Measurements from ENCODE around the gene VLDLR. TPM values are rescaled to one million over a fixed set of nuclear protein-coding genes. Genes with fewer than 3 reads are reported as not detected.
A peak's percentile ranks its signal among the peaks of the same experiment; 100 is the strongest.
"Not testable (repeated sequence)": the region's sequence is repeated elsewhere in the genome, so short reads cannot be mapped to it uniquely, and the experiment has no call there.

Gene VLDLR
- total RNA-seq, 1 donor from 2014 or later: 16.4 TPM

DNA sequence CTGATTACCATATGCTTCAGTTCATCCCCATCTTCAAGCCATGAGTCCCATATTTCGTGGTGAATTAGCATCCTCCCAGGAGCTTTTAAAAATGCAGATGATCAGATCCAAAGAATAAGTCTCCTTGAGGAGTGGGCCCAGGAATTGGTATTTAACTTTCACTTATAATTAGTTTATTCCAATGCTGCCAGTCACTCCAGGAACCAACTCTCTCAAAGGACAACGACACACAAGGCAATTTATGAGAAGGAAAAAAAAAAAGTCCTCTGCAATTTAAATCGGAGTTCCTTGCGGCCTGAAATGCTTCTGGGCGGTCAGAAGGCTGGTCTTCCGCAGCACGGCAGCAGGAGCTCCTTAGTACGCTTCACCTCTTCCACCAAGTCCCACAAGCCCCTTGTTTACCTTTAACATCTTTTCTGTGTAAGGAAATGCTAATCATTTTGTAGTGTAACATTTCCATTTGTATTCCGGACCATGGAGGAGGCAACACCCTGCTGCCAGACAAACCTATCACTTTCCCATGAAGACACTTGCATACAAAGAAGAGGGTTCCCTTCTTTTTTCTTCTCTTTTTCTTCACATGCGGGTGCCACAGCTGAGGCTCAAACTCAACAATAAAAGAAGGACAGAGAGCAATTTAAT lies 79.4 kb downstream of the VLDLR start:
- H3K9me3 ChIP-seq (ENCODE audit: low read depth): no peaks in the 10 kb centered on the region
- peaks cover 17% of the 10 kb centered on the region for H3K4me1 ChIP-seq
- Mint-ChIP-seq H3K9me3 (no peaks in the 10 kb centered on the region), H3K4me3 (no peak overlapping the region), H3K27ac (peak overlapping the region; percentile 53), H3K4me1 (peaks cover 15% of the 10 kb centered on the region), H3K27me3 (ENCODE audit: insufficient read depth, low read depth) (no peaks in the 10 kb centered on the region), H3K36me3 (no peaks in the 10 kb centered on the region)
- peaks cover 18% of the 10 kb centered on the region for H3F3A ChIP-seq (ENCODE audit: low read depth)
- H3K4me3 ChIP-seq: no peak overlapping the region
- H3K4me2 ChIP-seq: peak overlapping the region; percentile 72
- H3K79me2 ChIP-seq (ENCODE audit: low read depth): no peaks in the 10 kb centered on the region
- H3K27ac ChIP-seq: peak overlapping the region; percentile 70
- H3K9ac ChIP-seq: no peak overlapping the region
- no peaks in the 10 kb centered on the region for H3K36me3 ChIP-seq
- TF ChIP-seq EZH2 (IDR thresholded peaks at IDR 0.05) (no peak), EZH2phosphoT487 (IDR thresholded peaks at IDR 0.05) (no peak)
- TF ChIP-seq, protein P1, sequence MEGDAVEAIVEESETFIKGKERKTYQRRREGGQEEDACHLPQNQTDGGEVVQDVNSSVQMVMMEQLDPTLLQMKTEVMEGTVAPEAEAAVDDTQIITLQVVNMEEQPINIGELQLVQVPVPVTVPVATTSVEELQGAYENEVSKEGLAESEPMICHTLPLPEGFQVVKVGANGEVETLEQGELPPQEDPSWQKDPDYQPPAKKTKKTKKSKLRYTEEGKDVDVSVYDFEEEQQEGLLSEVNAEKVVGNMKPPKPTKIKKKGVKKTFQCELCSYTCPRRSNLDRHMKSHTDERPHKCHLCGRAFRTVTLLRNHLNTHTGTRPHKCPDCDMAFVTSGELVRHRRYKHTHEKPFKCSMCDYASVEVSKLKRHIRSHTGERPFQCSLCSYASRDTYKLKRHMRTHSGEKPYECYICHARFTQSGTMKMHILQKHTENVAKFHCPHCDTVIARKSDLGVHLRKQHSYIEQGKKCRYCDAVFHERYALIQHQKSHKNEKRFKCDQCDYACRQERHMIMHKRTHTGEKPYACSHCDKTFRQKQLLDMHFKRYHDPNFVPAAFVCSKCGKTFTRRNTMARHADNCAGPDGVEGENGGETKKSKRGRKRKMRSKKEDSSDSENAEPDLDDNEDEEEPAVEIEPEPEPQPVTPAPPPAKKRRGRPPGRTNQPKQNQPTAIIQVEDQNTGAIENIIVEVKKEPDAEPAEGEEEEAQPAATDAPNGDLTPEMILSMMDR (IDR thresholded peaks at IDR 0.05): no peak
- no peaks in the 10 kb centered on the region for H4K20me1 ChIP-seq (ENCODE audit: low read depth)
- H2AFZ ChIP-seq (replicated peaks): peak overlapping the region; percentile 96
- peak; percentile 34 for DNase-seq (ENCODE audit: low spot score)
- H3K27me3 ChIP-seq: no peaks in the 10 kb centered on the region

DNA sequence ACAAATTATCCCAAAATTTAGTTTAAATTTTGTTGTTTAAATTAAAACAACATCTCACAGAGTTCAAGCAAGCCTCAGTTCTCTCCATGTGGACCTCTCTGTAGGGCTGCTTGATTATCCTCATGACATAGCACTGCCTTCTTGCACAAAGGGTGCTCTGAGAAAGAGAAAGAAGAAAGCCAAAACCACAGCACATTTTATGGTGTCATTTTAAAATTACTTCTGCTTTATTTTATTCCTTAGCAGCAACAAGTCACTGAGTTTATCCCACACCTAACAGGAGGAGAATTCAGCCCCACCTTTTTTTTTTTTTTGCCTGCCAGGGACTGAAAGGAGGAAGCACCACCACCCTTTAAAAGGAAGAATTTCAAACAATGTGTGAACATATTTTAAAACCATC lies 82.9 kb downstream of the VLDLR start:
- H3K4me3 ChIP-seq: no peak overlapping the region
- H3K27me3 ChIP-seq: no peaks in the 10 kb centered on the region
- DNase-seq (ENCODE audit: low spot score): no peak
- peaks cover 18% of the 10 kb centered on the region for H3F3A ChIP-seq (ENCODE audit: low read depth)
- Mint-ChIP-seq H3K27me3 (ENCODE audit: insufficient read depth, low read depth) (no peaks in the 10 kb centered on the region), H3K36me3 (peaks cover 2% of the 10 kb centered on the region), H3K4me1 (peaks cover 16% of the 10 kb centered on the region), H3K4me3 (no peak overlapping the region), H3K9me3 (no peaks in the 10 kb centered on the region), H3K27ac (no peak overlapping the region)
- H3K79me2 ChIP-seq (ENCODE audit: low read depth): no peaks in the 10 kb centered on the region
- H4K20me1 ChIP-seq (ENCODE audit: low read depth): no peaks in the 10 kb centered on the region
- no peak overlapping the region for H2AFZ ChIP-seq (replicated peaks)
- H3K36me3 ChIP-seq: no peaks in the 10 kb centered on the region
- no peak overlapping the region for H3K4me2 ChIP-seq
- TF ChIP-seq EZH2 (IDR thresholded peaks at IDR 0.05) (no peak), EZH2phosphoT487 (IDR thresholded peaks at IDR 0.05) (no peak)
- TF ChIP-seq, protein P1 (IDR thresholded peaks at IDR 0.05): no peak
- peaks cover 17% of the 10 kb centered on the region for H3K4me1 ChIP-seq
- H3K9me3 ChIP-seq (ENCODE audit: low read depth): no peaks in the 10 kb centered on the region
- H3K27ac ChIP-seq: no peak overlapping the region
- no peak overlapping the region for H3K9ac ChIP-seq

DNA sequence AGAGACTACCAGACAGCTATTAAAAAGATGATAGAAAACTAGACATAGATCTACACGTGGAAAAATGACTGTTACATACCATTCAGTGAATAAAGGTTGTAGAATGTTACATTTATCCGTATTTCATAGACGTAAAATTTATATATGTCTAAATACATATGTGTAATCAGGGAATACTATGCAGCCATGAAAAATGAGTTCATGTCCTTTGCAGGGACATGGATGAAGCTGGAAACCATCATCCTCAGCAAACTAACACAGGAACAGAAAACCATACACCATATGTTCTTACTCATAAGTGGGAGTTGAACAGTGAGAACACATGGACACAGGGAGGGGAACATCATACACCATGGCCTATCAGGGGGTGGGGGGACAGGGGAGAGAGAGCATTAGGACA lies 85.7 kb downstream of the VLDLR start:
- not testable (repeated sequence) for H3K9ac ChIP-seq; H3F3A ChIP-seq (ENCODE audit: low read depth); H3K36me3 ChIP-seq; H3K4me1 ChIP-seq; H3K4me3 Mint-ChIP-seq; H3K9me3 Mint-ChIP-seq; H3K27me3 ChIP-seq; H3K4me3 ChIP-seq; H2AFZ ChIP-seq (replicated peaks); H3K36me3 Mint-ChIP-seq; H3K27me3 Mint-ChIP-seq (ENCODE audit: insufficient read depth, low read depth); H3K27ac Mint-ChIP-seq; H4K20me1 ChIP-seq (ENCODE audit: low read depth); DNase-seq (ENCODE audit: low spot score); H3K27ac ChIP-seq; H3K4me1 Mint-ChIP-seq; H3K4me2 ChIP-seq; H3K9me3 ChIP-seq (ENCODE audit: low read depth); H3K79me2 ChIP-seq (ENCODE audit: low read depth)

Other genes with a start within 250 kb of the VLDLR start
- not detected in 2 replicates for gene KCNV2, start 95.7 kb downstream of the VLDLR start, total RNA-seq (ENCODE audit: low replicate concordance)
- gene PUM3, start 222.3 kb downstream of the VLDLR start, total RNA-seq (ENCODE audit: low replicate concordance): 38.7 and 58.0 TPM in 2 replicates

Data from neural progenitor cell (in vitro differentiated cells).